ENCODE data around the gene POLR3H.
"Not testable (repeated sequence)": the region's sequence is repeated elsewhere in the genome, so short reads cannot be mapped to it uniquely, and the experiment has no call there.

The POLR3H gene, protein sequence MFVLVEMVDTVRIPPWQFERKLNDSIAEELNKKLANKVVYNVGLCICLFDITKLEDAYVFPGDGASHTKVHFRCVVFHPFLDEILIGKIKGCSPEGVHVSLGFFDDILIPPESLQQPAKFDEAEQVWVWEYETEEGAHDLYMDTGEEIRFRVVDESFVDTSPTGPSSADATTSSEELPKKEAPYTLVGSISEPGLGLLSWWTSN

DNA sequence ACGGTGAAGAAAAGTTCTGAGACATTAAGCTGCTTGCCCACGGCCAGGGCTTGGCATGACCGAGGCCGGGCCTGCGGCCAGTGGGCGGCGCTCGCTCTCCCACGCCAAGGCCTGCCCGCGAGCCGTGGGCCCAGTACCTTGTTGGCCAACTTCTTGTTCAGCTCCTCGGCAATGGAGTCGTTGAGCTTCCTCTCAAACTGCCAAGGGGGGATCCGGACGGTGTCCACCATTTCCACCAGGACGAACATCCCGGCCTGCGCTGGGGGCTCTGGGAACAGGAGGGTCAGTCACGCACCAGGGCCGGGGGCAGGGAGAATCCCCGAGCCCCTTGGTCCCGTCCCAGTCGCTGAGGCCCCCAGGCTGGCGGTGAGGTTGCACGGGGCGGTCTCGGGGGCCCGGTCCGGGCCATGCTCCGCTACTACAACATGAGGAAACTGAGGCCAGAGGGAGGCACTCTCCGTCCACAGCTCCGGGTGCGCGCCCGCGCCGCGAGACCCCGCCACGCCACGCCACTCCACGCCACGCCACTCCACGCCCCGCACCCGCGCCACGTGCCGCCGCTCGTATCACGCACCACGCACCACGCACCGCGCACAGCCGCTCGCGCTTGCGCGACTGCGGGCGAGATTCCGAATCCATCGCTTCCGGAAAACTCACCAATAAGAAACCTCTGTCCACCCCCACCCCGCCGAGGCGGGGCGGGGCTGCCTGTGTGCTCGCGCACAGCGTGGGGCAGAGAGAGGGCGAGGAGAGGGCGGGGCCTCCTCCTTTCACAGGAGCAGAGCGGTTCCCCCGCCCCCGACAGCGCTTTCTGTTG, at the start of gene POLR3H:
POLR3H (minus strand) TSS at position 617 of the 817 bp plus-strand sequence; CDS start at position 248, 369 bp downstream.
- DNase-seq, result peak; percentile 79

- DNase-seq, result not testable (repeated sequence)
These were observed 49.2 kb upstream of the POLR3H start for GRCh38 chr22:41593336-41593960.

GRCh38 chr22:41589391-41590241, 45.3 kb upstream of the POLR3H start, which contains the start of gene PMM1:
TSS of gene PMM1 (minus strand) at chr22:41589840. CDS start at chr22:41589805, 35 bp downstream.
- peak; percentile 85 for DNase-seq

- DNase-seq, result no peak
These were observed 43.1 kb upstream of the POLR3H start for GRCh38 chr22:41587347-41587723.

- no peak for DNase-seq
These were observed 41.6 kb upstream of the POLR3H start for GRCh38 chr22:41585898-41586297.

GRCh38 chr22:41584881-41585280, 40.6 kb upstream of the POLR3H start:
- no peak for DNase-seq

DNA sequence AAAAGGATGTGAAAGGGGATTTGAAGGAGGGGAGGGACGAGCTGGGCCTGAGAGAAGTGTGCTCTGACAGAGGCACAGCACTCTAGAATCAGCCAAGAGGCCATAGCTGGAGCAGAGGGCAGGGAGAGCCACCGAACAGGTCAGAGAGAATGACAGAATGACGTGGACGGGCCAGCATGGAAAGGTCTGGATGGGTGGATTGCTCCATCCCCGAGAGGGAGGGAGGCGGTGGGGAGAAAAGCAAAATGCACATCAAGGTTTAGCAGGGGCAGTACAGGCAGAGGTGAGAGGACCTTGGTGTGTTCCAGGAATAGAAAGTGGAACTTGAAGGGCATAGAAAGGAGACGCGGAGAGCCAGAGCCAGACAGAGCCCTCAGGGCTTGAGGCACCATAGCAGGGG, 38.4 kb upstream of the POLR3H start:
- DNase-seq, result no peak

DNA sequence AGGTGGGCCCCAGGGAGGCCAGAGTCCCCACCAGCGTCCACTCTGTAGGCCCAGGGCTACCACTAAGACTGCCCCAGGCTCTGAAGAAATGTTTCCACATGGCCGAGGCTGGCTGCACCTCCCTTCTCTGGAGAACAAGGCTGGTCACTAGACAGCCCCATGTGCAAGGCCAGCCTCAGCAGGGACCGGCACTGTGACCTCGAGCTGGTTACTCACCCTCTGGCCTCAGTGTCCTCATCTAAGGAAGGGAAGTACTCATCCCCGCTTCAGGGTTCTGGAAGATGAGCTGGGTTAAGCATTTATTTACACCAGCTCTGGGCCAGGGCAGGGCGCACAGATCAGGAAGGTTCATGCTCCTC, 35.7 kb upstream of the POLR3H start:
- no peak for DNase-seq

DNA sequence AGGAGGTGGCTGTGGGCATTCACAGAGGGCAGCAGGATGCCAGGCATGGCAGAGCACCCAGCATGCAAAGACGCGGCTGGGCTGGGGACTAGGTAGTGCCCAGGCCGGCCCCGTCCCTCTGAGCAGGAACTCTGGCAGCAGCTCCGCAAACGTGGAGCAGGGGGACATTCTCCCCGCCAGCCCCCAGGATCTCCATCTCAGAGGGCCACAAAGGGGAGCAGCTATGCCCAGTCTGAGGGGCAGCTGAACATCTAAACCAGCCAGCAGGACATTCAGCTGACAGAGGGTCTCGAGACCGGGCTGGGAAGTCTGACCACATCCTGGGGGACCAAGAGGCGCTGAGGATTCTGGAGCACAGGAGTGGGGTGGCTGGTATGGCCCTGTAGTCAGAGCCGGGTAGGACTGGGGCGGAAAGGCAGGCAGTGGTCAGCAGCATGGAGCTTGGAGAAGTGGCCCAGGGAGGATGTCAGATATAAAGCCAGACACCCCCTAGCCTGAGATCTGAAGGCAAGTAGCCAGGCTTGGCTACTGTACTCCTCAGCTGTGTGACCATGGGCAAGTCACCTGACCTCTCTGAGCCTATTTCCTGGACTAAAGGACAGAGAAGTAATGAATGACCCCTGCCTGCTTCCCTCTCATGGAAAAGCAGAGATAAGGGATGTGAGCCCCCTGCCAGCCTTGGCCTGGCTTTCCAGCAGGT, 35.2 kb upstream of the POLR3H start:
- no peak for DNase-seq

DNA sequence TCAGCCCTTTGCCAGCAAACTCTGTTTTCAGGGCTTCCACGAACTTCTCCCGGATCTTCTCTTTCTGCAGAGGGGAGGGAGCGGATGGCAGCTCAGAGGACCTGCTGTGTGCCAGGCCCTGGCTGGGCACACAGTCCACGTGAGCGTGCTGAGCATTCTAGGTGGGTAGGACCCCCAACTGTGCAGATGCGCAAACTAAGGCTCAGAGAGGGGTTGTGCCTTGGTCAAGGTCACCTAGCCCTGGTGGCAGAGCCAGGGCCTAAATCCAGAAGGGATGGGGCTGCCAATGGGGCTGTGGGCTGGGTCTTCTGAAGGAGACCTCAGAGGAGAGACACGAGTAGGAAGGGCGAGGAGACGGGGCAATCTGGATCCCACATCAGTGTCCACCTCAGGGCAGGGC, 34.5 kb upstream of the POLR3H start:
- DNase-seq, result no peak

DNA sequence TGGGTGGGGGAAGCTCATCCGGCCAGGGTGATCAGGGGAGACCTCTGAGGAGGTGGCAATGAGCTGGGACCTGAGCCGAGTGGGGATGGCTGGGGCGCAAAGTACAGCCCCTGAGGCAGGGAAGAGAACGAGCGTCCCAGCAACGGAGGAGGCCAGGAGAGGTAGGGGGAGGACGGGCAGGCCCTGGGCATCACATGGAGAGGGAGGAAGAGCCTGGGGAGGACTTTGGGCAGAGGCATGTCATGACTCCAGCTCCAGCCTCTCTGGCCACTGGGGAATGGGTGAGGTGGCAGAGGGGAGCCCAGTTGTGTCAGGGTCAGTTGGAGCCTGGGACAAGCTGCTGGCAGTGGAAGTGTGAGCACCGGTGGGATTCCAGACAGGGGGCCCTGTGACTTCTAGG, 33.8 kb upstream of the POLR3H start:
- DNase-seq, result no peak

DNA sequence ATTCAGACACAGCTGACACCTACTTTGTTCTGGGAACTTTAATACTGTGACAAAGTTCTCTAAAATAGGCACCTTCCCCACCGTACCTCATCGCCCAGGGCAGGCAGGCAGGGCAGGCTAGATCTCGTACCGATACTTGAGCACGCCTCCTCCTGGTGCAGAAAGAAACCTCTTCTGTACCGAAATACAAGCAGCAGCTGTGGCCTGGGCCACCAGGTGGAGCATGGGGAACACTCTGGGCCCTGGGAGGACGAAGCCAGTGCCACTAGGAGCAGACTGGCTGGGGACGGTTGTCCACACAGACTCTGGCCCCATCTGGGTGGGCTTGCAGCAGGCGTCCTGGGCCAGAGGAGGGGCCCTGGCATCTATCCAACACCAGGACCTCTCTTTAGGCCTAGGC, 32.6 kb upstream of the POLR3H start:
- no peak for DNase-seq

DNA sequence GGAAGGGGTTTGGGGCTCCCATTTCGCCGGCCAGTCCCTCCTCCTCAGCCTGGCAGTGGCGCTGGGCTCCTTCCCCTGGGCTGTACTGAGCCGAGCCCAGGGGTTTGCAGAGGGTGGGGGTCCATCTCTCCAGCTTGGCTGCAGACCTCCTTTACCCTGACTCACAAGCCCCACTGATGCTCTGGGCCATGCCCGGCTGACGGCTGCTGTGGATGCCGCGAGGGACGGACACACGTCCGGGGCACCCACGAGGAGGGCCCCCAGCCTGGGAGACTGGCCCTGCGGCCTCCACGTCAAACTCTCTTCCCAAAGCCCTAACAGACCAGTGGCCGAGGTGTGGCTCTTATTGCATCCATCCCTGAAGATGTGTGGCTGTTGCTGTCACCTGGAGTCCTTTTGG, 31.3 kb upstream of the POLR3H start:
- DNase-seq, result no peak

GRCh38 chr22:41574847-41575381, 30.6 kb upstream of the POLR3H start:
- DNase-seq, result no peak

DNA sequence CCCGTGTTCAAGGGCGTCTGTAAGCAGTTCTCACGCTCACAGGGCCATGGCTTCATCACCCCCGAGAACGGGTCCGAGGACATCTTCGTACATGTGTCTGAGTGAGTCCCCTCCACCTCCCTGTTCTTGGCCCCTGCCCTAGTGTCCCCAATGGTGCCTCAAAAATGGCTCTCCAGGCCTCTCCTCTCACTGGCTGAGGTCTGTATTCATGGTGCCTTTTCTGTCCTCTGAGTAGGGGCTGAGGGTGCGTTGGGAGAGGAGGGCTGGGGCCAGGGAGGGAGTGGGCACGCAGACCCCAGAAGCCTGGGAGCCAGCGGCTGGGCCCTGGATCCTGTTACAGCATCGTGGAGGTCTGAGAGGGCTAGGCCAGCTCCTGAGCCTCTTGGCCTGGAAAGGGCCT, 29.4 kb upstream of the POLR3H start:
- DNase-seq, result no peak

DNA sequence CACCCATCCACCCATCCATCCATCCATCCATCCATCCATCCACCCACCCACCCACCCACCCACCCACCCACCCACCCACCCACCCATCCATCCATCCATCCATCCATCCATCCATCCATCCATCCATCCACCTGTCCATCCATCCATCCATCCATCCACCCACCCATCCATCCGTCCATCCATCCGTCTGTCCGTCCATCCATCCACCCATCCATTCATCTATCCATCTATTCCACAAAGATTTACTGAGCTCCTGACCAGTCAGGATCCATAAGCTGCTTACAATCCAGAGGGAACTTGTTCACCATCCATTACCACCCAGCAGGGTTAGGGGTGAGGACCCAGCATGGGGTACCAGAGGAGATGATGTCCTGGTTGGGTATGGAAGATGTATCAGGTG, 28.0 kb upstream of the POLR3H start:
- DNase-seq, result not testable (repeated sequence)

- no peak for DNase-seq
These were observed 27.5 kb upstream of the POLR3H start for GRCh38 chr22:41571786-41572185.

GRCh38 chr22:41570221-41570620, 26.0 kb upstream of the POLR3H start:
- DNase-seq, result no peak

DNA sequence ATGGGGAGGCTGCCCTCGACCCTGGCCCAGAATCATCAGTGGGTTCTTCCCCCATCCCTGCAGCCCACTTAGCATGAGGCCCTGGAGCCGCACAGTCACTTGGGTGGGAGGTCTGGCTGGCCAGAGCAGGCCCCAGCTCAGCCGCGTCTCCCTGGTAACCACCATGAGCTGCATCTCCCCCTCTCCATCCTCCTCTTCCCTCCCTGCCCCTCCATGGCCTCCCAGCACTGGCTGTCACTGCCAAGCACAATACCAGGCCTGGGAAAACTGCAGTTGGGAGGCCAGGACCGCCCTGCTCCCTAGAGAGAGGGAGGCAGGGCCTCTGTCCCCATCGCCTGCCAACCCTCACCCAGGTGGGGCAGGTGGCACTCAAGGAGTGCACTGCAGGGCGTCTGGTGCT, 24.5 kb upstream of the POLR3H start:
- no peak for DNase-seq

DNA sequence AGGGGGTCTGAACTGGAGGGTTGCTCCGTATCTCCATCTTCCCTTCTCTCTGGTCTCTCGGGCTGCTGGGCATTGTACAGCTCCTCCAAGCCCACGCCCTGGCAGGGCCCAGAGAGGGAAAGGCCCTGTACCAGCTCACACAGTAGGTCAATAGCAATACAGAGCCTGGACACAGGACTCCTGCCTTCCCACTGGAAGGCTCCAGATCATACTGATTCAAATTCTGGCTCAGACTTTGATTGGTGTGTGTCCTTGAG, 23.2 kb upstream of the POLR3H start:
- DNase-seq, result no peak

DNA sequence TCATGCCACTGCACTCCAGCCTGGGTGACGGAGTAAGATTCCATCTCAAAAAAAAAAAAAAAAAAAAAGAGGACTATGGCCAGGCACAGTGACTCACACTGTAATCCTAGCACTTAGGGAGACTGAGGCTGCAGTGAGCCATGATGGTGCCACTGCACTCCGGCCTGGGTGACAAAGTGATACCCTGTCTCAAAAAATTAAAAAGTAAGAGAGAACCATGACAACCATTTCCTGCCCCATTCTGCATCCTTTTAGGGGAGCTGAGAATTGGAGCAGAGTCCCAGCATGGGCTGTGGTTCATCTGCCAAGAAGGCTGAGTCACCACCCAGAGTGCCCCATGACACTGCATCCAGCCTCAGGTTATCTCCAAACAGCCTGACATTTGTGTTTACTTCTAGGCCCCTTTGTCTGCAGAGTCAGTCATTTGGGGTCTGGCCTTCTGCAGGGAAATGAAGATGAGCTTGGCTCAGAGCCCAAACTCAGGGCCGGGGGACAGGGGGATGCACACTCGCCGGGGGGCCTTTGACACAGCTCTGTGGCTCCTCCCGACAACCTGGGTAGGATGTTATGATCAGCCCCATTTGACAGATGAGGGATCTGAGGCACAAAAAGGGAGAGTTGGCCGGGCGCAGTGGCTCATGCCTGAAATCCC, 21.3 kb upstream of the POLR3H start:
- DNase-seq, result no peak

GRCh38 chr22:41564563-41564962, 20.3 kb upstream of the POLR3H start:
- DNase-seq, result no peak

Data from NCI-H1417 treated with DMSO at 0.1 percent for 48 hours (cell line).